ENCODE data around the gene C2CD2.

C2CD2 gene

GRCh38 chr21:41848533-41848932 is 105.3 kb downstream of the C2CD2 start:
- Histone ChIP-seq H3K9me3 (ENCODE audit: low read length) (no peaks in the 10 kb centered on the region), H2AFZ (ENCODE audit: low read length) (no peak overlapping the region), H3K9ac (ENCODE audit: low read length) (no peak overlapping the region), H4K20me1 (ENCODE audit: insufficient read depth, low read length) (no peaks in the 10 kb centered on the region), H3K79me2 (ENCODE audit: insufficient read depth, low read length) (no peaks in the 10 kb centered on the region), H3K36me3 (ENCODE audit: insufficient read depth, low read length) (peaks cover 81% of the 10 kb centered on the region), H3K27ac (ENCODE audit: low read depth, low read length, poor library complexity, severe bottlenecking) (peak overlapping the region; percentile 93), H3K9me2 (ENCODE audit: low read depth, low read length) (no peaks in the 10 kb centered on the region), H3K4me1 (ENCODE audit: insufficient read depth, low read length, severe bottlenecking) (peaks cover 67% of the 10 kb centered on the region), H3K27me3 (ENCODE audit: insufficient read depth, low read length) (no peaks in the 10 kb centered on the region), H3K4me2 (ENCODE audit: low read length) (no peak overlapping the region), H3F3A (ENCODE audit: insufficient read depth, low read length) (no peaks in the 10 kb centered on the region; the same call in 1 of the 2 replicates), H3K4me3 (ENCODE audit: low read depth, low read length, poor library complexity, severe bottlenecking) (no peak overlapping the region)
- no peak for TF ChIP-seq EZH2 (IDR thresholded peaks at IDR 0.05; ENCODE audit: borderline replicate concordance, low read length)
- TF ChIP-seq, protein P1, sequence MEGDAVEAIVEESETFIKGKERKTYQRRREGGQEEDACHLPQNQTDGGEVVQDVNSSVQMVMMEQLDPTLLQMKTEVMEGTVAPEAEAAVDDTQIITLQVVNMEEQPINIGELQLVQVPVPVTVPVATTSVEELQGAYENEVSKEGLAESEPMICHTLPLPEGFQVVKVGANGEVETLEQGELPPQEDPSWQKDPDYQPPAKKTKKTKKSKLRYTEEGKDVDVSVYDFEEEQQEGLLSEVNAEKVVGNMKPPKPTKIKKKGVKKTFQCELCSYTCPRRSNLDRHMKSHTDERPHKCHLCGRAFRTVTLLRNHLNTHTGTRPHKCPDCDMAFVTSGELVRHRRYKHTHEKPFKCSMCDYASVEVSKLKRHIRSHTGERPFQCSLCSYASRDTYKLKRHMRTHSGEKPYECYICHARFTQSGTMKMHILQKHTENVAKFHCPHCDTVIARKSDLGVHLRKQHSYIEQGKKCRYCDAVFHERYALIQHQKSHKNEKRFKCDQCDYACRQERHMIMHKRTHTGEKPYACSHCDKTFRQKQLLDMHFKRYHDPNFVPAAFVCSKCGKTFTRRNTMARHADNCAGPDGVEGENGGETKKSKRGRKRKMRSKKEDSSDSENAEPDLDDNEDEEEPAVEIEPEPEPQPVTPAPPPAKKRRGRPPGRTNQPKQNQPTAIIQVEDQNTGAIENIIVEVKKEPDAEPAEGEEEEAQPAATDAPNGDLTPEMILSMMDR (IDR thresholded peaks at IDR 0.05; ENCODE audit: low read length): no peak

DNA sequence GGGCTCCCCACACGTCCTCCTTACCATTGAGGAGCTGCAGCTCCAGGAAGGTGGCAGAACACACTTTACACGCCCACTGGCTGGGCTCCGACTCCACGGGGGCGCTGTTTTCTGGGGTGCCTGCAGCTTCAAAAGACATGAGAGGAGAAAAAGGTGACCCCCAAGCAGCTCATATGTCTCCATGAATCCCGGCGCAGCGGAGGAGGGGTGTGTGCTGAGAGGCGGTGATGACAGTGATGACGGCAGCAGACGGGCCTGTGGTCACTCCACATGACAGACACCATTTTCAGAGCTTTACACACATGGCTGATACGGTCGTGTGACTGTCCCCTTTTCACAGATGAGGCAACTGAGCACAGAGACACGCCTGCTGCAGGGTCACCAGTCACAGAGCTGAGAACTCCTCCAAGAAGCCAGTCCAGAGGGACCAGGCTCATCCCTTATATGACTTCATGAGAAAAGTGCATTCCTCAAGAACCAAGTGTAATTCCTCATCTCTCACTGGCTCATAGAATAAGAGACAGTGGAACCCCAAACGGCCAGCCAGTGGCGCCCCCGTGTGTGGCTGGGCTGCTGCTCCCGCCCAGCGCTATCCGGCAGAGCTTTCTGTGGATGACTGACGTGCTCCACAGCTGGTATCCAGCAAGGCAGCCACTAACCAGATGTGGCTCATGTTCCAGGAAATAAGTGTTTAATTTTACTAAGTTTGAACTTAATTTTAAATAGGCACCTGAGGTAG is 106.6 kb downstream of the C2CD2 start:
- Histone ChIP-seq H3F3A (ENCODE audit: insufficient read depth, low read length) (no peaks in the 10 kb centered on the region; the same call in 1 of the 2 replicates), H3K4me2 (ENCODE audit: low read length) (no peak overlapping the region), H3K9ac (ENCODE audit: low read length) (no peak overlapping the region), H3K9me3 (ENCODE audit: low read length) (no peaks in the 10 kb centered on the region), H3K27ac (ENCODE audit: low read depth, low read length, poor library complexity, severe bottlenecking) (peak overlapping the region; percentile 93), H4K20me1 (ENCODE audit: insufficient read depth, low read length) (no peaks in the 10 kb centered on the region), H3K27me3 (ENCODE audit: insufficient read depth, low read length) (no peaks in the 10 kb centered on the region), H3K79me2 (ENCODE audit: insufficient read depth, low read length) (no peaks in the 10 kb centered on the region), H3K36me3 (ENCODE audit: insufficient read depth, low read length) (peaks cover 77% of the 10 kb centered on the region), H3K9me2 (ENCODE audit: low read depth, low read length) (no peaks in the 10 kb centered on the region), H3K4me1 (ENCODE audit: insufficient read depth, low read length, severe bottlenecking) (peaks cover 54% of the 10 kb centered on the region), H3K4me3 (ENCODE audit: low read depth, low read length, poor library complexity, severe bottlenecking) (no peak overlapping the region), H2AFZ (ENCODE audit: low read length) (no peak overlapping the region)
- TF ChIP-seq, protein P1 (IDR thresholded peaks at IDR 0.05; ENCODE audit: low read length): no peak
- no peak for TF ChIP-seq EZH2 (IDR thresholded peaks at IDR 0.05; ENCODE audit: borderline replicate concordance, low read length)

DNA sequence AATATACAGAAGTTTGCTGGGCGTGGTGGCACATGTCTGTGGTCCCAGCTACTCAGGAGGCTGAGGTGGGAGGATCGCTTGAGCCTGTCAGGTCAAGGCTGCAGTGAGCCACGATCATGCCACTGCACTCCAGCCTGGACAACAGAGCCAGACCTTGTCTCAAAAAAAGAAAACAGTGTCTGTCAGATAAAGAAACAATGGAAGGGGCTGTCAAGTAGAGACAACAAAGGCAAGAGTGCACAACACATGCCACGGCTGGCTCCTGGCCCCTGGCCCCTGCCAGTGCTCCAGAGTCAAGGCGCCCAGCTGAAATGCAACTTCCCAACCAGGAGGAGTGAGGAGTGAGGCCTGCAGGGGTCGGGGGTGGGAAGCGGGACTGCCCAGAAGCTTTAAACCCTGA is 107.3 kb downstream of the C2CD2 start:
- Histone ChIP-seq H3K27me3 (ENCODE audit: insufficient read depth, low read length) (no peaks in the 10 kb centered on the region), H3K9ac (ENCODE audit: low read length) (no peak overlapping the region)

More for the DNA sequence above, 107.3 kb downstream of the C2CD2 start:
- Histone ChIP-seq H3K9me3 (ENCODE audit: low read length) (no peaks in the 10 kb centered on the region), H3K4me2 (ENCODE audit: low read length) (no peak overlapping the region), H3K4me1 (ENCODE audit: insufficient read depth, low read length, severe bottlenecking) (peaks cover 47% of the 10 kb centered on the region), H2AFZ (ENCODE audit: low read length) (no peak overlapping the region), H3K27ac (ENCODE audit: low read depth, low read length, poor library complexity, severe bottlenecking) (peak overlapping the region; percentile 93), H3K4me3 (ENCODE audit: low read depth, low read length, poor library complexity, severe bottlenecking) (no peak overlapping the region), H3K9me2 (ENCODE audit: low read depth, low read length) (no peaks in the 10 kb centered on the region), H3K79me2 (ENCODE audit: insufficient read depth, low read length) (no peaks in the 10 kb centered on the region), H4K20me1 (ENCODE audit: insufficient read depth, low read length) (no peaks in the 10 kb centered on the region), H3F3A (ENCODE audit: insufficient read depth, low read length) (no peaks in the 10 kb centered on the region; the same call in 1 of the 2 replicates), H3K36me3 (ENCODE audit: insufficient read depth, low read length) (peaks cover 77% of the 10 kb centered on the region)
- no peak for TF ChIP-seq EZH2 (IDR thresholded peaks at IDR 0.05; ENCODE audit: borderline replicate concordance, low read length)
- TF ChIP-seq, protein P1 (IDR thresholded peaks at IDR 0.05; ENCODE audit: low read length): no peak
